HG03280 (cell line): Measurements from ENCODE around the gene SESN3.
"Not testable (repeated sequence)": the region's sequence is repeated elsewhere in the genome, so short reads cannot be mapped to it uniquely, and the experiment has no call there.

Experiments used
- ATAC-seq: cut with Tn5 transposase; IDR thresholded peaks from one replicate; pipeline ENCODE4 v1.9.1; 2021; ENCODE audit warnings: mild to moderate bottlenecking, moderate library complexity; ENCODE audit not compliant: unreplicated experiment

The SESN3 gene

GRCh38 chr11:95227060-95227459 lies 3.9 kb downstream of the SESN3 start:
- ATAC-seq, result not testable (repeated sequence)

DNA sequence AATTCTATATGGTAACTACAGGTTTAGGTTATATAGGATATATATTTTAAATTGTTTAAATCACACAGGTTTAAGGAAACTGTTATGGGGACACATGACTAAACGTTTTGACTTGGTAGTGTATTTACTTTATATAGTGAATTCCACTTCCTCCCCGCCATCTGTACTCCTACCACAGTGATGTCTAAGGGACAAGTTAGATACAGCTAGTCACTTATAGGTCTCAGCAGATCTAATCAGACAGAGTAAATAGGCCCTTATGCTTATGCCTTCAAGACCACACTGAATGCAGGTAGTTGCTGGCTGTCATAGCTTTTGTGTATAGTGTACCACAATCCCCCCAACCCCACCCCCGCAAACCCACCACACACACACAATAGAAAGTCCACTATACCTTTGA lies 8.2 kb downstream of the SESN3 start:
- ATAC-seq, result no peak

- ATAC-seq, result no peak
Measured at GRCh38 chr11:95219599-95219998, 11.4 kb downstream of the SESN3 start.

DNA sequence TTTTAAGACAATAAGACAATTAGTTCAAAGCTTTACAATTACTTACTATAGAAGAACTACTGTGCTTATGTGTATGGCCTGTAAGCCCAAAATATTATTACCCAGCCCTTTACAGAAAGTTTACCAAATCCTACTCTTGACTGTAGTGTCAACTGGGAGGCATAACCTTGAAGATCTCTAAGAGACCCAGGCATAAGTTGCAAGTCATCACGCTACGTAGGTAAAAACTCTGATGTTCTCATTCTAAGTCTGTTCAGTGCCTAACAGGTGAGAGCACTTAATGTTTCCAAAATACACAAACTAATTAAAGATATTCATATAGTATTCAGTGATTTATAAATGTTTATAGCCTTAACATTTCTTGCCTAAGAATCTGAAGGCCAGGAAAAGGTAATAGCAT lies 12.9 kb downstream of the SESN3 start:
- ATAC-seq, result no peak

- ATAC-seq, result no peak
Measured at GRCh38 chr11:95212609-95213008, 18.4 kb downstream of the SESN3 start.

GRCh38 chr11:95209535-95209934 lies 21.5 kb downstream of the SESN3 start:
- not testable (repeated sequence) for ATAC-seq

DNA sequence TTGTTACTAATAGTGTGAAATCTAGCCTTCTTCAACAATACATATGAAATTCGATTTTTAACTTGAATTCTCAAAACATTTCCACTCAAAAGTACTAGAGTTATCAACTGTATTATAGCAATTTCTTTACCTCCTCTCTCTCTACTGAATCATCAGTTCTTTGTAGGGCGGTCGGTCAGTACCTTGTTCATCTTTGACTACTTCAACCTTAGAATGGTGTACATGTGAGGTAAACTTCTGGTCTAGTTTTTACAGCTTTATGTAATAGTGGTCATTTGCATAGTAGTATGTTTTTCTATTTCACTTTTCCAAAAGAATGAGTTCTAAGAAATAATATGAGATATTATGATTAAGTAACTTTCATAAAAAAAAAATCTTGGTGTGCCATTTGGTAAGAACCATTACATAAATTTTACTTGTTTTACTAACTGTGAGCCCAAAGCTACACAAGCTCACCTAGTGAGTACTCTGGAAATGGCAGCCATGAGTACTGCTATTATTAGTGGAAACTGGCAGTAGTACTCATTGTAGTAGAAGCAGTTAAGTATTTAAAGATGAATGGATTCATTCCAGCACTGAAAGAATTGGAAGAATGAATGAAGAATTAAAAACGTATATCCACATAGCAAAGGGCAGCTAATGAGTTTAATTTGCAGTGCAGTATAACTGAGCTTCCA lies 30.1 kb downstream of the SESN3 start:
- no peak for ATAC-seq

- no peak for ATAC-seq
Measured at GRCh38 chr11:95195831-95196230, 35.2 kb downstream of the SESN3 start.

DNA sequence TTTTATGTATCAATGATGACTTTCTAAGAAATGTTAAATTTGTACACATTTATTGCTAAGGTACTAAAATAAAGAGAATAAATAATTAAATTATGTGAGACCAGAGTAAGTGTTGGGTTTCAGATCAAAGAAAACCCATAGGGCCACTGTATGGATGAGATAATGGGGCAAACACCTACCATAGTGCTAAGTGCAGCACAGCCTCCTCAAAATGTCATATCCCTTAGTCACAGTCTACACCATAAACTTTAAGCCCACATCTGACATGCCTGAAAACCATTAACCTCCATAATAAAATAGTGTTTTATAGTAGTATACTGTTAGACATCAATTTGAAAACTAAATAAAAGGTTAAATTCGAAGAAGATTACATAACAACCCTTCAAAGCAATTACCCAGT lies 37.5 kb downstream of the SESN3 start:
- no peak for ATAC-seq

GRCh38 chr11:95192717-95193116 lies 38.3 kb downstream of the SESN3 start:
- ATAC-seq, result no peak

- ATAC-seq, result no peak
Measured at GRCh38 chr11:95187723-95188122, 43.3 kb downstream of the SESN3 start.

GRCh38 chr11:95182397-95182796 lies 48.6 kb downstream of the SESN3 start:
- ATAC-seq, result no peak

- ATAC-seq, result no peak
Measured at GRCh38 chr11:95175818-95176380, 55.1 kb downstream of the SESN3 start.

DNA sequence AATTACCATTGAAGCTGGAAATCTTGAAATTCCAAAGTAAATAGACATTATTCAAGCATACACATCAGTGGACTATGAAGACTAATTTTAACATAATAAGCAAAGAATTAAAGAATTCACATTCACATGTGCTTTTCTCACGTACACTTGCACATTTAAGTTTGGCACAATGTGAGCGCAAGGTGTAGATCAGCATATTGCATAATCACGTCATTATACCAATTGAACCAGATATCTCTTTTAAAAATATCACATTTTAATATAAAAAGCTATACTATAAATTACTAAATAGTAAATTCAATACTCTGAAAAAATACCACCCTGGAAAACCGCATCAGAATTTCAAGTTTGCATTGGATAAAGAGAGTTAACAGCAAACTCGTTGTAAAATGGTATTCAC lies 60.7 kb downstream of the SESN3 start:
- no peak for ATAC-seq

GRCh38 chr11:95166781-95167180 lies 64.2 kb downstream of the SESN3 start:
- no peak for ATAC-seq

DNA sequence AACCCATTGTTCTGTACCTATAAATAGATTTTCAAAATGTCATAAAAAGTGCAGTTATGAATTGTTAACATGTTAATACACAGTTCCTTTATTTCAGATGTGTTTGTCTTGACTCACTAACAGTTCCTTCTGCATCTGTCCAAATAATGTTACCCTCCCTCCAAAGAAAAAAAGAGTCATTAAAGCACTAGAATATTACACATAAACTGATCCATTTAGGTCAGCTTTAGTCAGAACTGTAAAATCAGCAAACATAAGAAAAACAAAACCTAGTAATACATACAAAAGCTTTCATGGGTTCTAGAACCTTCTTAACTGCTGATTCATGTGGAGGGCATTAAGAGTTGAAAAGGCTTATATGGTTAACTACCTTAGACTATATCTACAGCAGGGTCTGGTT lies 65.4 kb downstream of the SESN3 start:
- ATAC-seq, result no peak

GRCh38 chr11:95163106-95163505 lies 67.9 kb downstream of the SESN3 start:
- no peak for ATAC-seq

DNA sequence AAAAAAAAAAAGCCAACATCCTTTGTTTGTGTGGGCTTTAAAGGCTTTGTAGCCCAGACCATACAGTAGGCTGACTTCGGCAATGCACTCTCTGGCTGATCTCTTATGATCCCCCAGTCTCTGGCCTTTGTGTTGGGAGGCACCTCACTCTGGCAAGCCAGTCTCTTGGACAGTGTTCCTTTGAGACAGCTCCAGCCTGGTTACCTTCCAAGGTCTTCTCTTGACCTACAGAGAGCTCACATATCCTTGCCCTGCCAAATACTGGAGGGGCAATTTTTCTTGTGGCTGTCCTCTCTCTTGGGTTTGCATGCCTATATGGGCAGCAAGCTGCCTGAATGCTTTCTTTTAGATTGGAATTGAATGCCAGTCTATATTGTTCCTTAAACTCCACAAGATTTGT lies 69.8 kb downstream of the SESN3 start:
- ATAC-seq, result no peak

DNA sequence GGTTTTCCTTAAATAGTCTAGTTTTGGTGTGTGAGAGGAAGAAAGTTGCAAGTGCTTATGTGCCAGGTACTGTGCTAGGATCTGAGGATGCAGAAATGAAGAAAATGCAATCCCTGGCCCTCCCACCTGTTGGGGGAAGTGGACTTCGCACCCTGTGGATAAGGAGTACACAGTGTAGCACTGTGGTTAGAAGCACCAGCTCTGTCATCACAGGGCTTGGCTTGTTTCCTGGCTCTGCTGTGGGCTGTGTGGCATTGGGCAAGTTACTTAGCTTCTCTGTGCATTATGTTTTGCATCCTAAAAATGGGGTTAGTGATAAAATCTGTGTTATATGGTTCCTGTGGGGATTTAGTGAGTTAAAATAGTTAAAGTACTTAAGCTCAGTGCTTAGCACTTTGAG lies 73.2 kb downstream of the SESN3 start:
- ATAC-seq, result no peak

DNA sequence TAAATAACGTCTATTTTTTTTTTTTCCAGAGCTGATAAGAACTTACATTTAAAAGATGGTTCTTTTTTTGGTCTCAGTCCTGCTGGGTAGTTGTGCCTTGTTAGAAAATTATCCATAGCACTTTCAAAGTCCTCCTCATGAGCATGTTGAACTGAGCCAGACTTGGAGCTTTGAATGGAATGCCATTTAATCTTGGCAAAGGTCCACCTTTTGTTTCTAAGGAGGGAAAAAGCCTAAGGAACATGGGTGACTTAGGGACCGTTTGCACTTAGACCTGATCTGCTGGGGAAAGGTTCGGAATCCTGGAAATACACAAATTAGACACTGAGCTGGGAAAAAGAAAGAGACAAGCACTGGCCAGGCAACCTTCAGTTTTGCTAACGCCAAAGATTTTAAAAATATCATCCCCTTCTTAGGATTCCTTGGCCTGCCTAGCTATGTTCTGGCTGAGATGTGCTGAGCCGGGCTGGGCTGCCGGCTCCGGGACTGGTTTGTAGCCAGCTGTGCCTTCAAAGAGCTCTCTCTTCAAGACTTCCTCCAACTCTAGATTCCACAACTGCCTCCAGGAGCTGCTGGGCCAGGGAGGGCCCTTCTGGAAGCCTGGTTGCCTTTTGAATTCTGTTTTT lies 74.0 kb downstream of the SESN3 start:
- ATAC-seq, result no peak

DNA sequence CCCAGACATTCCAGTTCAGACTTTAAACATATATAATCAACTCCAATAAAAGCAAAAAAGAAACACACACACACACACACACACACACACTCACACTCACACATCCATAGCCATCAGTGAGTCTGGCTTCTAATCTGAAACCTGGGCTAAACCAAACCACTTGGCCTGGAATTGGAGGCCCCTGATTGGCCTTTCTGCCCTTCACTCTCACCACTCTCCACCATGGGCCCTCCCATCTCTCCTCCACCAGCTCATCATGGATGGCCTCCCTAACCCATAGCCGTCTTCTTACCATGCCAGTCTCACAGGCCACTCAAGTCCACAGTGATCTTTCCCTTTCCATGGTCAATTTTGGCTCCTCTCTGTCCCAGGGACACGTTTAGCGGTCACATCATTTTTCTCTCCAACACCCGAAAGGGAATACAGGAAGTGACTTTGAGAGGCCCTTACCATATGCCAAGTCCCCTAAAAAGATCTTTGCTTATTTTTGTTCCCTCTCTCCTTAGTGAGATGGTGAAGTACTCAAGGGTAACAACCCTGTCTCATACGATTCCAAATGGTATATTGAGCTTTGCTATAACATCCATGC lies 74.8 kb downstream of the SESN3 start:
- ATAC-seq, result no peak

DNA sequence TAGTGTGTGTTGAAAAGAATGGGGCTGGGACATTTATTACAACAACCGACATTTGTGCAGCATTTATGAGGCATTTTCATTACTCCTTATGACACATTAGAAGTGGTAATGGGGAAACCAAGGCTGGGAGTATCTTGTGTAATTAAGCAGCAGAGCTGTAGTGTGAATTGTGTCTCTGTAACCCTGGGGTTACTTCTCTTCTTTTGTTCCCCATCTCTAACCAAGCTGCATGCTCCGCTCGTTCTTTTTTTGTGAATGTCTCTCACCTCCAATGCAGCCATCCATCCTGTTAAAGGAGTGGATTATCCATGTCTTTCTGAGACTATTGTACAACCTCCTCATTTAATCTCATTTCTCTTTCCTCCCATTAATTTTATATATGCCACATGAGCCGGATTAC lies 75.6 kb downstream of the SESN3 start:
- ATAC-seq, result no peak
